Stimulated activated CD8-positive, alpha-beta memory T cell treated with anti-CD3 and anti-CD28 coated beads, Interleukin-7, amount 100 ng/mL, for 48 hours (primary cell): ENCODE results near the gene NHEJ1.

Source experiments
- DNase-seq, 2 donors: peaks; one replicate each; pipeline ENCODE4 v3.0.0-alpha.2; 2020; ENCODE audit warnings: low read depth in 1 of 2; ENCODE audit errors: extremely low read depth in 1 of 2

Gene NHEJ1

GRCh38 chr2:219094171-219094570, 66.4 kb downstream of the NHEJ1 start:
- no peak for DNase-seq

GRCh38 chr2:219090436-219091299, 69.9 kb downstream of the NHEJ1 start:
- DNase-seq: no peak

- DNase-seq: no peak
Observed at GRCh38 chr2:219089330-219089729, 71.3 kb downstream of the NHEJ1 start.

- DNase-seq: no peak
Observed at GRCh38 chr2:219087848-219088247, 72.8 kb downstream of the NHEJ1 start.

GRCh38 chr2:219087361-219087760, 73.3 kb downstream of the NHEJ1 start:
- no peak for DNase-seq

GRCh38 chr2:219086196-219086595, 74.4 kb downstream of the NHEJ1 start:
- DNase-seq: no peak

- DNase-seq: no peak
Observed at GRCh38 chr2:219084791-219085190, 75.8 kb downstream of the NHEJ1 start.

- DNase-seq: no peak
Observed at GRCh38 chr2:219082332-219082958, 78.2 kb downstream of the NHEJ1 start.

- no peak for DNase-seq
Observed at GRCh38 chr2:219081701-219082331, 78.8 kb downstream of the NHEJ1 start.

GRCh38 chr2:219081096-219081495, 79.5 kb downstream of the NHEJ1 start:
- no peak for DNase-seq

- DNase-seq: no peak
Observed at GRCh38 chr2:219079417-219079816, 81.2 kb downstream of the NHEJ1 start.

GRCh38 chr2:219078951-219079350, 81.7 kb downstream of the NHEJ1 start:
- no peak for DNase-seq

- no peak for DNase-seq
Observed at GRCh38 chr2:219078126-219078525, 82.5 kb downstream of the NHEJ1 start.

- no peak for DNase-seq
Observed at GRCh38 chr2:219076253-219076652, 84.4 kb downstream of the NHEJ1 start.

- DNase-seq: no peak
Observed at GRCh38 chr2:219073413-219074129, 87.0 kb downstream of the NHEJ1 start.

- no peak for DNase-seq
Observed at GRCh38 chr2:219072741-219073250, 87.8 kb downstream of the NHEJ1 start.

GRCh38 chr2:219071131-219071816, 89.3 kb downstream of the NHEJ1 start:
- no peak for DNase-seq

GRCh38 chr2:219065484-219065883, 95.1 kb downstream of the NHEJ1 start:
- no peak for DNase-seq

- DNase-seq: no peak
Observed at GRCh38 chr2:219062081-219062480, 98.5 kb downstream of the NHEJ1 start.
